CD4-positive, alpha-beta T cell (primary cell): Measurements from ENCODE around the gene ENO1. TPM values are rescaled to one million over a fixed set of nuclear protein-coding genes. Genes with fewer than 3 reads are reported as not detected.

ENCODE experiments used
- ATAC-seq: fragments of 200-7000 bp; cut with Tn5 transposase; one replicate; pipeline ENCODE4 v1.10.0; 2022; ENCODE audit warnings: mild to moderate bottlenecking; ENCODE audit not compliant: poor library complexity
- CTCF ChIA-PET: fragments of 350-600 bp; sonication (Branson Sonifier 250); formaldehyde crosslinking; loops from one replicate; lab custom pipeline; 2021; ENCODE audit warnings: antibody characterized with exemption, inconsistent platforms; lab: Charles Lee
- POLR2A ChIA-PET: fragments of 350-600 bp; sonication (Branson Sonifier 250); formaldehyde crosslinking; loops from one replicate; lab custom pipeline; 2021; ENCODE audit warnings: antibody characterized with exemption, inconsistent platforms; lab: Charles Lee
- DNase-seq, 14 experiments: peaks; one replicate each; pipeline ENCODE4 v3.0.0-alpha.2; 2013 to 2020; ENCODE audit warnings: mixed read lengths in 2 of 14
- H3K27ac ChIP-seq, 2 donors: one replicate each; pipeline versions ENCODE4 v1.5.1 to v1.7.0; 2013; ENCODE audit warnings: low read length in 2 of 2, low read depth in 1 of 2, mild to moderate bottlenecking in 1 of 2
- H3K27me3 ChIP-seq, 2 experiments: 1 replicate in 1 of 2; 2 replicates in 1 of 2; pipeline versions ENCODE4 v1.6.1 to v1.7.0; 2013; ENCODE audit warnings: low read length in 2 of 2, control low read depth in 1 of 2, mild to moderate bottlenecking in 1 of 2, moderate library complexity in 1 of 2; ENCODE audit not compliant: insufficient read depth in 2 of 2, control insufficient read depth in 1 of 2
- H3K36me3 ChIP-seq: one replicate; pipeline ENCODE4 v1.6.1; 2013; ENCODE audit warnings: low read length, control low read depth; ENCODE audit not compliant: insufficient read depth
- H3K4me1 ChIP-seq: one replicate; pipeline ENCODE4 v1.6.1; 2013; ENCODE audit warnings: low read length, control low read depth; ENCODE audit not compliant: insufficient read depth
- H3K4me3 ChIP-seq: one replicate; pipeline ENCODE4 v1.5.1; 2013; ENCODE audit warnings: mild to moderate bottlenecking, low read length, moderate library complexity
- H3K9me3 ChIP-seq, 2 experiments: 1 replicate in 1 of 2; 2 replicates in 1 of 2; pipeline versions ENCODE4 v1.6.1 to v1.7.0; 2013; ENCODE audit warnings: low read length in 2 of 2, mild to moderate bottlenecking in 2 of 2, control low read depth in 1 of 2, moderate library complexity in 1 of 2; ENCODE audit not compliant: control insufficient read depth in 1 of 2, insufficient read depth in 1 of 2
- H3K27ac Mint-ChIP-seq: one replicate; pipeline ENCODE4 v1.8.0; 2020; ENCODE audit warnings: mixed read lengths
- H3K27me3 Mint-ChIP-seq: one replicate; pipeline ENCODE4 v1.8.0; 2021; ENCODE audit warnings: mixed read lengths
- H3K36me3 Mint-ChIP-seq: one replicate; pipeline ENCODE4 v1.8.0; 2021; ENCODE audit warnings: low read depth, mixed read lengths
- H3K4me1 Mint-ChIP-seq: one replicate; pipeline ENCODE4 v1.8.0; 2021; ENCODE audit warnings: low read depth, mixed read lengths
- H3K4me3 Mint-ChIP-seq: one replicate; pipeline ENCODE4 v1.8.0; 2020; ENCODE audit warnings: mild to moderate bottlenecking, mixed read lengths
- H3K9me3 Mint-ChIP-seq: one replicate; pipeline ENCODE4 v1.8.0; 2020; ENCODE audit warnings: mixed read lengths
- intact Hi-C, 2 experiments: fragments of 100-400 bp; cut with DNase I in 1 of 2; cut with micrococcal nuclease in 1 of 2; formaldehyde crosslinking; loops; one replicate each; pipeline versions ENCODE4 v1.15.1 to v1.9.0; 2023 to 2025; cut with DNase I, micrococcal nuclease
- total RNA-seq, 174 experiments: library from RNA in 2 of 174; stranded (reverse) in 2 of 174; gene quantifications; one replicate each; pipeline ENCODE4 v1.2.3 and lab custom pipeline; 2021 to 2026
- TF ChIP-seq, protein P1 (sequence below): fragments of 200-600 bp; IDR thresholded peaks from one replicate; pipeline ENCODE4 v1.8.0; 2022; ENCODE audit warnings: antibody characterized with exemption, mild to moderate bottlenecking

ENO1 gene
- total RNA-seq, 2 experiments from 2014 or later, result 120 to 129 TPM

DNA sequence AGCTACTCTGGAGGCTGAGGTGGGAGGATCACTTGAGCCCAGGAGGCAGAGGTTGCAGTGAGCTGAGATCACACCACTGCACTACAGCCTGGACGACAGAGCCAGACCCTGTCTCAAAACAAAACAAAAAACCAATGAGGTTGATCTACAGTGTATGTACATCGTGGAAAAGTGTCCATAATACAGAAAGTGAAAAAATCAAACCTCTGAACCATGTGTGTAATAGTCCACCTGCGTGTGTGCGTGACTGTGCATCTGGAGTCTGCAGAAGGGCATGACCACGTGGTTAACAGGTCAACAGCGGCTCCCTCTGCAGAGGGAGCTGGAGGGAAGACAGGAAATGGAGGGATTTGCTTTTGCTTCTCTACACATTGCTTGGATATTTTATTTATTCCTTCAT lies 32.4 kb upstream of the ENO1 start:
- intact Hi-C loops, result no loop called here
- no peak overlapping the region for H3K27ac Mint-ChIP-seq
- Histone ChIP-seq H3K27me3 (peaks cover 0 to 6% of the 10 kb centered on the region in 2 experiments), H3K27ac (no peak overlapping the region), H3K36me3 (no peaks in the 10 kb centered on the region), H3K4me1 (no peaks in the 10 kb centered on the region), H3K4me3 (no peak overlapping the region), H3K9me3 (peaks cover 0 to 4% of the 10 kb centered on the region in 2 experiments)
- H3K4me3 Mint-ChIP-seq, result no peak overlapping the region
- H3K9me3 Mint-ChIP-seq, result no peaks in the 10 kb centered on the region
- ChIA-PET CTCF (interaction anchor here (0.9 kb wide), 1 partner anchor 49 kb away, joined by 3 read pairs; no protein-coding TSS in a partner anchor), POLR2A (no interaction called here)
- H3K27me3 Mint-ChIP-seq, result no peaks in the 10 kb centered on the region
- ATAC-seq, result no peak
- no peaks in the 10 kb centered on the region for H3K4me1 Mint-ChIP-seq
- TF ChIP-seq, protein P1, sequence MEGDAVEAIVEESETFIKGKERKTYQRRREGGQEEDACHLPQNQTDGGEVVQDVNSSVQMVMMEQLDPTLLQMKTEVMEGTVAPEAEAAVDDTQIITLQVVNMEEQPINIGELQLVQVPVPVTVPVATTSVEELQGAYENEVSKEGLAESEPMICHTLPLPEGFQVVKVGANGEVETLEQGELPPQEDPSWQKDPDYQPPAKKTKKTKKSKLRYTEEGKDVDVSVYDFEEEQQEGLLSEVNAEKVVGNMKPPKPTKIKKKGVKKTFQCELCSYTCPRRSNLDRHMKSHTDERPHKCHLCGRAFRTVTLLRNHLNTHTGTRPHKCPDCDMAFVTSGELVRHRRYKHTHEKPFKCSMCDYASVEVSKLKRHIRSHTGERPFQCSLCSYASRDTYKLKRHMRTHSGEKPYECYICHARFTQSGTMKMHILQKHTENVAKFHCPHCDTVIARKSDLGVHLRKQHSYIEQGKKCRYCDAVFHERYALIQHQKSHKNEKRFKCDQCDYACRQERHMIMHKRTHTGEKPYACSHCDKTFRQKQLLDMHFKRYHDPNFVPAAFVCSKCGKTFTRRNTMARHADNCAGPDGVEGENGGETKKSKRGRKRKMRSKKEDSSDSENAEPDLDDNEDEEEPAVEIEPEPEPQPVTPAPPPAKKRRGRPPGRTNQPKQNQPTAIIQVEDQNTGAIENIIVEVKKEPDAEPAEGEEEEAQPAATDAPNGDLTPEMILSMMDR, result no peak
- no peaks in the 10 kb centered on the region for H3K36me3 Mint-ChIP-seq
- DNase-seq, result no peak

DNA sequence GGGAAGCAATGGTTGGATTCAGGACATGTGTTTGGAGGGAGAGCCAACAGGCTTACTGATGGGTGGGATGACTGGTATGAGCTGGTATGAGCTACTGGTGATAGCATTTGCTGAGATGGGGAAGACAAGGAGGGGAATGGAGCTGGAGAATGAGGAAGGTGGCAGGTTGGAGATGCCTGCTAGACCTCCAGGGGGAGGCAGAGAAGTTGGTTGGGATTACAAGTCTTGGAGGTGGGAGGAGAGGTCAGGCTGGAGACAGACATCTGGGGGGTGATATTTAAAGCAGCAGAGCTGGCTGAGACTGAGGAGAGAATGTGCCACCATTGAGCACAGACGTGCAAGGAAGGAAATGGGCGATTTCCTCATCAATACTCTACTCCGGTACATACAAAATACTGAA lies 31.8 kb upstream of the ENO1 start:
- Histone ChIP-seq H3K27me3 (peaks cover 0 to 6% of the 10 kb centered on the region in 2 experiments), H3K9me3 (peaks cover 0 to 4% of the 10 kb centered on the region in 2 experiments), H3K27ac (no peak overlapping the region), H3K36me3 (no peaks in the 10 kb centered on the region), H3K4me1 (no peaks in the 10 kb centered on the region), H3K4me3 (no peak overlapping the region)
- ChIA-PET POLR2A (no interaction called here), CTCF (interaction anchor here (0.9 kb wide), 1 partner anchor 48 kb away, joined by 3 read pairs; no protein-coding TSS in a partner anchor)
- H3K27ac Mint-ChIP-seq, result no peak overlapping the region
- no peaks in the 10 kb centered on the region for H3K9me3 Mint-ChIP-seq
- no peaks in the 10 kb centered on the region for H3K27me3 Mint-ChIP-seq
- intact Hi-C loops, result no loop called here
- TF ChIP-seq, protein P1, result no peak
- no peak for ATAC-seq
- no peaks in the 10 kb centered on the region for H3K4me1 Mint-ChIP-seq
- no peaks in the 10 kb centered on the region for H3K36me3 Mint-ChIP-seq
- no peak for DNase-seq
- no peak overlapping the region for H3K4me3 Mint-ChIP-seq

DNA sequence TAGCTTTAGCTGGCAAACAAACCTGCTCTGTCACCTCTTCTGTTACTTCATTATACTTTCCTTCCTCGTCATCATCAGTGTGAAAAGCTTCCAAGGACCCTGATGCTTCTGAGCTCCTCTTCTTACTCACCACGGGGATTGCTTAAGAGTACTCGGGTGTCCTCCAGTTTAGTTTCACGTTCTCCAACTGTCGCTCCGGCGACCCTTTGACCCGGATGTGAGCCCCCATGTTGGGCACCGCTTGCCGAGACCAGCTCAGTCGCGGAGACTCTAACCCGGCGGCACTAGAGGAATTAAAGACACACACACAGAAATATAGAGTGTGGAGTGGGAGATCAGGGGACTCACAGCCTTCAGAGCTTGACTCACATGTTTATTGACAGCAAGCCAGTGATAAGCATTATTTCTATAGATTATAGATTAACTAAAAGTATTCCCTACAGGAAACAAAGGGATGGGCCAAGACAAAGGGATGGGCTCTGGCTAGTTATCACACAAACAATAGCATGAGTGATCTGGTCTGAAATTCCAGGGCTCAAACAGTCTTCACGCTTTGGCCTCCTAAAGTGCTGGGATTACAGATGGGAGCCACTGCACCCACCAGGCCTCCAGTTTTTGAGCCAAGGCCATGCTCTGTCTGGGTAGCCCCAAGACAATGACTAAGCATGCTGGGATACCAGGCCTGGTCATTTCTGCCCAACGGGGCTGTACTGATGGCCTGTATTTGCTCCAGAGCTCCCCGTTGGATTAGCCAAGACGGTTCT lies 30.1 kb upstream of the ENO1 start:
- peak in 2 of 14 experiments; percentile 23 to 32 for DNase-seq
- H3K36me3 ChIP-seq, result no peaks in the 10 kb centered on the region
- TF ChIP-seq, protein P1, result no peak
- Mint-ChIP-seq H3K9me3 (no peaks in the 10 kb centered on the region), H3K27ac (no peak overlapping the region), H3K4me3 (no peak overlapping the region), H3K4me1 (no peaks in the 10 kb centered on the region), H3K27me3 (no peaks in the 10 kb centered on the region), H3K36me3 (no peaks in the 10 kb centered on the region)
- ATAC-seq, result no peak
- ChIA-PET POLR2A (no interaction called here), CTCF (interaction anchor here (1.1 to 1.3 kb wide), 2 partner anchors 9 to 96 kb away, joined by 4 to 5 read pairs; no protein-coding TSS in a partner anchor)
- peaks cover 0 to 4% of the 10 kb centered on the region in 2 experiments for H3K9me3 ChIP-seq
- H3K4me3 ChIP-seq, result no peak overlapping the region
- no peak overlapping the region for H3K27ac ChIP-seq
- peaks cover 0 to 6% of the 10 kb centered on the region in 2 experiments for H3K27me3 ChIP-seq
- no peaks in the 10 kb centered on the region for H3K4me1 ChIP-seq
- intact Hi-C loops, result no loop called here
